ENCODE results near the gene BOLA1.
A peak's percentile ranks its signal among the peaks of the same experiment; 100 is the strongest.
"Not testable (repeated sequence)": the region's sequence is repeated elsewhere in the genome, so short reads cannot be mapped to it uniquely, and the experiment has no call there.

Gene BOLA1

GRCh38 chr1:149936170-149936991 lies 37.0 kb downstream of the BOLA1 start, which contains the start of gene MTMR11:
Gene MTMR11 (minus strand): TSS chr1:149936879. CDS start chr1:149936647, 232 bp downstream.
- Histone ChIP-seq H3K27ac (ENCODE audit: low read length) (no peak within 1 kb of the TSS), H3K4me1 (ENCODE audit: control insufficient read depth, low read depth, low read length) (peaks cover 29% of the 10 kb centered on the region), H3K36me3 (ENCODE audit: control insufficient read depth, low read depth, low read length) (no peaks in the 10 kb centered on the region), H3K9me3 (ENCODE audit: control insufficient read depth, low read depth, low read length) (no peaks in the 10 kb centered on the region), H3K4me3 (ENCODE audit: low read length) (peak within 1 kb of the TSS; percentile 46), H3K27me3 (ENCODE audit: control insufficient read depth, insufficient read depth, low read length) (no peaks in the 10 kb centered on the region), H3K9ac (ENCODE audit: low read length) (peak within 1 kb of the TSS; percentile 21)

GRCh38 chr1:149936992-149937705 lies 37.8 kb downstream of the BOLA1 start:
- no peak overlapping the region for H3K27ac ChIP-seq (ENCODE audit: low read length)
- no peaks in the 10 kb centered on the region for H3K36me3 ChIP-seq (ENCODE audit: control insufficient read depth, low read depth, low read length)
- H3K27me3 ChIP-seq (ENCODE audit: control insufficient read depth, insufficient read depth, low read length) = no peaks in the 10 kb centered on the region
- H3K4me3 ChIP-seq (ENCODE audit: low read length) = peak overlapping the region; percentile 46
- H3K4me1 ChIP-seq (ENCODE audit: control insufficient read depth, low read depth, low read length) = peaks cover 33% of the 10 kb centered on the region
- H3K9me3 ChIP-seq (ENCODE audit: control insufficient read depth, low read depth, low read length) = no peaks in the 10 kb centered on the region
- peak overlapping the region; percentile 21 for H3K9ac ChIP-seq (ENCODE audit: low read length)

DNA sequence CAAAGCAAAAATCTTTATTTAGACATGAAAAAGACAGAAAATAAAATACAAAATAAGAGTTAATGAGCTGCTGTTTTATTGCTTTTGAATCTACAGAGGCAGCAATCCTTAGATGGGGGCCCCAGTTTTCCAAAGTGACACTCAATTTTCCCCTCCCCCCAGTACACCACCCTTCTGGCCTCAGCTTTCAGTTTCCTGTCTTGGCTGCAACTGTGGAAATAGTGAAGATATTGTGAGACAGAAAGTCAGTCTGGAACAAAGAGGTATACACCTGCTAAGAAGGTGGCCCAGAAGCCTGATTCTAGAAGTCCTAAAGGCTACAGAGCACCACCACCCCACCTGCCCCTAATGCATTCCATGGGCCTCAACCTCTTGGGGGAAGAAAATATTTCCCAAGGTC lies 38.4 kb downstream of the BOLA1 start:
- H3K9ac ChIP-seq (ENCODE audit: low read length) = no peak overlapping the region
- no peaks in the 10 kb centered on the region for H3K27me3 ChIP-seq (ENCODE audit: control insufficient read depth, insufficient read depth, low read length)
- peaks cover 36% of the 10 kb centered on the region for H3K4me1 ChIP-seq (ENCODE audit: control insufficient read depth, low read depth, low read length)
- no peak overlapping the region for H3K27ac ChIP-seq (ENCODE audit: low read length)
- H3K36me3 ChIP-seq (ENCODE audit: control insufficient read depth, low read depth, low read length) = no peaks in the 10 kb centered on the region
- H3K4me3 ChIP-seq (ENCODE audit: low read length) = peak overlapping the region; percentile 46
- H3K9me3 ChIP-seq (ENCODE audit: control insufficient read depth, low read depth, low read length) = no peaks in the 10 kb centered on the region

GRCh38 chr1:149938668-149939003 lies 39.3 kb downstream of the BOLA1 start:
- H3K27me3 ChIP-seq (ENCODE audit: control insufficient read depth, insufficient read depth, low read length); H3K9me3 ChIP-seq (ENCODE audit: control insufficient read depth, low read depth, low read length); H3K36me3 ChIP-seq (ENCODE audit: control insufficient read depth, low read depth, low read length); H3K27ac ChIP-seq (ENCODE audit: low read length): not testable (repeated sequence)
- H3K4me1 ChIP-seq (ENCODE audit: control insufficient read depth, low read depth, low read length) = peaks cover 36% of the 10 kb centered on the region
- H3K9ac ChIP-seq (ENCODE audit: low read length) = peak overlapping the region; percentile 19
- H3K4me3 ChIP-seq (ENCODE audit: low read length) = peak overlapping the region; percentile 25

DNA sequence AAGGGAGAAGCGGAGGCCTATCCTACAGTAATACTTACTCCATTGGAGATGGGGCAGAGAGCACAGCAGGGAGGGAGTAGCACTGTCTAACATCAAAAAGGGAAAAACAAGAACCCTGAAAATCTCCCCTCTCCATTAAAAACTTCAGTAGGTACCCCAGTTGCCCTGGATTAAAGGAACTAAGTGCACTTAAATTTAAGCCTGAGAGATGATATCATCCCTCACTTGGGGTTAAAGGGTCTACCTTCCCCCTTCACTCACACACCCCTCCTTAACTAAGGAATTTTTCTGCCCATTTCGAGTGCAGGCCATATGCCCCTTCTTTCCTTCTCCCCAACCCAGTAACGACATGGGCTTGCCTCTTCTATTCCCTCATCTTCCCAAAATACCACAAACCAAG lies 41.1 kb downstream of the BOLA1 start:
- no peak overlapping the region for H3K9ac ChIP-seq (ENCODE audit: low read length)
- H3K9me3 ChIP-seq (ENCODE audit: control insufficient read depth, low read depth, low read length) = no peaks in the 10 kb centered on the region
- H3K27me3 ChIP-seq (ENCODE audit: control insufficient read depth, insufficient read depth, low read length) = no peaks in the 10 kb centered on the region
- H3K4me1 ChIP-seq (ENCODE audit: control insufficient read depth, low read depth, low read length) = peaks cover 36% of the 10 kb centered on the region
- H3K27ac ChIP-seq (ENCODE audit: low read length) = no peak overlapping the region
- H3K36me3 ChIP-seq (ENCODE audit: control insufficient read depth, low read depth, low read length) = peaks cover 17% of the 10 kb centered on the region
- H3K4me3 ChIP-seq (ENCODE audit: low read length) = no peak overlapping the region

GRCh38 chr1:149942207-149942606 lies 42.8 kb downstream of the BOLA1 start:
- peaks cover 32% of the 10 kb centered on the region for H3K4me1 ChIP-seq (ENCODE audit: control insufficient read depth, low read depth, low read length)
- no peaks in the 10 kb centered on the region for H3K9me3 ChIP-seq (ENCODE audit: control insufficient read depth, low read depth, low read length)
- H3K9ac ChIP-seq (ENCODE audit: low read length) = no peak overlapping the region

GRCh38 chr1:149942885-149943284 lies 43.5 kb downstream of the BOLA1 start:
- peaks cover 28% of the 10 kb centered on the region for H3K36me3 ChIP-seq (ENCODE audit: control insufficient read depth, low read depth, low read length)
- no peaks in the 10 kb centered on the region for H3K9me3 ChIP-seq (ENCODE audit: control insufficient read depth, low read depth, low read length)
- H3K4me1 ChIP-seq (ENCODE audit: control insufficient read depth, low read depth, low read length) = peaks cover 25% of the 10 kb centered on the region
- H3K4me3 ChIP-seq (ENCODE audit: low read length) = no peak overlapping the region
- no peak overlapping the region for H3K27ac ChIP-seq (ENCODE audit: low read length)
- no peak overlapping the region for H3K9ac ChIP-seq (ENCODE audit: low read length)
- H3K27me3 ChIP-seq (ENCODE audit: control insufficient read depth, insufficient read depth, low read length) = no peaks in the 10 kb centered on the region

More at GRCh38 chr1:149942207-149942606, 42.8 kb downstream of the BOLA1 start:
- Histone ChIP-seq H3K27ac (ENCODE audit: low read length) (no peak overlapping the region), H3K4me3 (ENCODE audit: low read length) (no peak overlapping the region), H3K36me3 (ENCODE audit: control insufficient read depth, low read depth, low read length) (peaks cover 22% of the 10 kb centered on the region), H3K27me3 (ENCODE audit: control insufficient read depth, insufficient read depth, low read length) (no peaks in the 10 kb centered on the region)

GRCh38 chr1:149945206-149945605 lies 45.8 kb downstream of the BOLA1 start:
- Histone ChIP-seq H3K27ac (ENCODE audit: low read length) (no peak overlapping the region), H3K4me3 (ENCODE audit: low read length) (no peak overlapping the region), H3K9ac (ENCODE audit: low read length) (no peak overlapping the region), H3K36me3 (ENCODE audit: control insufficient read depth, low read depth, low read length) (peaks cover 44% of the 10 kb centered on the region), H3K9me3 (ENCODE audit: control insufficient read depth, low read depth, low read length) (no peaks in the 10 kb centered on the region), H3K27me3 (ENCODE audit: control insufficient read depth, insufficient read depth, low read length) (no peaks in the 10 kb centered on the region), H3K4me1 (ENCODE audit: control insufficient read depth, low read depth, low read length) (peaks cover 12% of the 10 kb centered on the region)

DNA sequence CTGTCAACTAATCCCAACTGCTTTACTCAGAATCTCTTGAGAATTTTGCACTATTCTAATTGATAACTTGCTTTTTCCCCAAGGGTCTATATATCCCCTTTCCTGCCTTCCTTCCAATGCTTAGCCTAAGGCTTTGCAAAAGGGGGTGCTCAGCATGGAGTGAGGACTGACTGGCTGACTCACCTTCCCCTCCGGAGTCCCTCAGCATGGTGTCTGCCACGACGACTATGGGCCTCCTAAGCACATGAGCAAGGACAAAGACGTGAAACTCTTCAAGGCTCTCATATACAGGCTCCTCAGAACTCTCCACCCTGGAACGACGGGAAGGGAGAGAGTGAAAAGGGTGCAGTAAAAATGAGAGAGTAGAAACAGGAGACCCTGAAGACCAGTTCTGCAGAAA lies 50.5 kb downstream of the BOLA1 start:
- Histone ChIP-seq H3K27me3 (ENCODE audit: control insufficient read depth, insufficient read depth, low read length) (no peaks in the 10 kb centered on the region), H3K4me1 (ENCODE audit: control insufficient read depth, low read depth, low read length) (no peaks in the 10 kb centered on the region), H3K36me3 (ENCODE audit: control insufficient read depth, low read depth, low read length) (peaks cover 35% of the 10 kb centered on the region), H3K9ac (ENCODE audit: low read length) (no peak overlapping the region), H3K4me3 (ENCODE audit: low read length) (no peak overlapping the region), H3K9me3 (ENCODE audit: control insufficient read depth, low read depth, low read length) (no peaks in the 10 kb centered on the region), H3K27ac (ENCODE audit: low read length) (no peak overlapping the region)
